C1 segment of cervical spinal cord (tissue), 14 donors: ENCODE results near the gene PLEKHH1.
"Not testable (repeated sequence)": the region's sequence is repeated elsewhere in the genome, so short reads cannot be mapped to it uniquely, and the experiment has no call there.

Source experiments
- DNase-seq, 14 donors: peaks; one replicate each; lab custom pipeline; 2025; lab: John Stamatoyannopoulos, UW

The PLEKHH1 gene

GRCh38 chr14:67579636-67580035 lies 46.5 kb downstream of the PLEKHH1 start:
- DNase-seq, result no peak

GRCh38 chr14:67580336-67581171 lies 47.5 kb downstream of the PLEKHH1 start:
- DNase-seq, result peak in 2 of 14 donors; percentile 18 to 49

- DNase-seq, result no peak
These were observed 48.6 kb downstream of the PLEKHH1 start for GRCh38 chr14:67581643-67582042.

GRCh38 chr14:67582061-67582460 lies 49.0 kb downstream of the PLEKHH1 start:
- no peak for DNase-seq

- DNase-seq, result peak in 1 of 14 donors; percentile 70
These were observed 50.9 kb downstream of the PLEKHH1 start for GRCh38 chr14:67583711-67584644.

GRCh38 chr14:67584978-67585377 lies 51.9 kb downstream of the PLEKHH1 start:
- DNase-seq, result no peak

GRCh38 chr14:67586369-67586768 lies 53.3 kb downstream of the PLEKHH1 start:
- DNase-seq, result no peak

GRCh38 chr14:67589204-67589770 lies 56.2 kb downstream of the PLEKHH1 start:
- no peak for DNase-seq

GRCh38 chr14:67593650-67594049 lies 60.6 kb downstream of the PLEKHH1 start:
- DNase-seq, result not testable (repeated sequence)

GRCh38 chr14:67595392-67595791 lies 62.3 kb downstream of the PLEKHH1 start:
- no peak for DNase-seq

- DNase-seq, result peak; percentile 33 to 94 (median 84)
These were observed 66.8 kb downstream of the PLEKHH1 start, which contains the start of gene PIGH for GRCh38 chr14:67599698-67600561. Gene PIGH (minus strand): TSS chr14:67600268. CDS start chr14:67600203, 65 bp downstream.

GRCh38 chr14:67600562-67600974 lies 67.5 kb downstream of the PLEKHH1 start:
- not testable (repeated sequence) for DNase-seq

GRCh38 chr14:67602076-67602475 lies 69.0 kb downstream of the PLEKHH1 start:
- DNase-seq, result no peak

- no peak for DNase-seq
These were observed 70.0 kb downstream of the PLEKHH1 start for GRCh38 chr14:67602995-67603545.

GRCh38 chr14:67607646-67608045 lies 74.6 kb downstream of the PLEKHH1 start:
- DNase-seq, result no peak

- no peak for DNase-seq
These were observed 76.7 kb downstream of the PLEKHH1 start for GRCh38 chr14:67609642-67610310.

GRCh38 chr14:67610491-67610890 lies 77.4 kb downstream of the PLEKHH1 start:
- no peak for DNase-seq

- DNase-seq, result peak in 1 of 14 donors; percentile 2
These were observed 85.5 kb downstream of the PLEKHH1 start for GRCh38 chr14:67618617-67619063.

GRCh38 chr14:67619446-67620216 lies 86.5 kb downstream of the PLEKHH1 start, which contains the start of gene ARG2:
Gene ARG2 (plus strand): TSS chr14:67619920. CDS start chr14:67619978, 58 bp downstream.
- peak; percentile 38 to 99 (median 85) for DNase-seq
